HAP-1 (cell line): ENCODE measurements around the gene EFR3B.

Source experiments
- DNase-seq, 2 experiments: peaks; one replicate each; pipeline ENCODE4 v3.0.0-alpha.2; 2016 to 2020; ENCODE audit warnings: low spot score in 2 of 2
- H3K27me3 ChIP-seq: fragments of 250-450 bp; sonication (Bioruptor Pico); 2 replicates; pipeline ENCODE4 v1.5.1; 2020; ENCODE audit warnings: low read depth, mild to moderate bottlenecking, moderate library complexity
- H3K36me3 ChIP-seq: fragments of 250-450 bp; sonication (Bioruptor Pico); replicated peaks from 2 replicates; pipeline ENCODE4 v1.5.1; 2020; ENCODE audit warnings: mild to moderate bottlenecking
- H3K4me1 ChIP-seq: fragments of 250-450 bp; sonication (Bioruptor Pico); 2 replicates; pipeline ENCODE4 v1.5.1; 2020; ENCODE audit warnings: mild to moderate bottlenecking
- H3K4me3 ChIP-seq: fragments of 250-450 bp; sonication (Bioruptor Pico); 2 replicates; pipeline ENCODE4 v1.5.1; 2020; ENCODE audit warnings: mild to moderate bottlenecking, moderate library complexity
- H3K9me3 ChIP-seq: fragments of 250-450 bp; sonication (Bioruptor Pico); 2 replicates; pipeline ENCODE4 v1.5.1; 2020; ENCODE audit warnings: mild to moderate bottlenecking, moderate library complexity
- in situ Hi-C: fragments of 300-500 bp; cut with MboI; formaldehyde crosslinking; loops from 3 replicates; pipeline ENCODE4 v1.14.3; 2020; ENCODE audit warnings: low sequenced_read_pairs, inconsistent platforms, mixed read lengths

EFR3B gene

GRCh38 chr2:25072606-25073005 is 30.7 kb downstream of the EFR3B start:
- in situ Hi-C loops = no loop called here
- no peaks in the 10 kb centered on the region for H3K36me3 ChIP-seq
- no peaks in the 10 kb centered on the region for H3K27me3 ChIP-seq

DNA sequence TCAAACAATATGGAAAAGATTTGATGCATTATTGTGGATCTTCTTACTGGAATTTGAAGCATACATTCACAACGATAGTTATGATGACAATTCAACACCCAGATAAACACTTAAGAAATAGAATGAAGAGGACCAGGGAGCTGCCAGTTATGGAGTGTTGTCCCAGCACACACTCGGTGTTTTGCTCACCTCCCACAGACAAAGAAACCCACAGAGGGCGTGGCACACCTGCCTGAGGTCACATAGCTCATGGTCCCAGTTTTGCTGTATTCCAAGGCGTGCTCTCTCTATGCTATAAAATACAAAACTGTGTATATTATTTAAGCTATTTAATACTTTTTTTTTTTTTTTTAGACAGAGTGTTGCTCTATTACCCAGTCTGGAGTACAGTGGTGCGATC is 31.1 kb downstream of the EFR3B start:
- Histone ChIP-seq H3K36me3 (no peaks in the 10 kb centered on the region), H3K4me1 (peaks cover 17% of the 10 kb centered on the region), H3K4me3 (no peak overlapping the region), H3K27me3 (no peaks in the 10 kb centered on the region), H3K9me3 (no peaks in the 10 kb centered on the region)
- no peak for DNase-seq
- in situ Hi-C loops = no loop called here

More at GRCh38 chr2:25072606-25073005, 30.7 kb downstream of the EFR3B start:
- H3K9me3 ChIP-seq = no peaks in the 10 kb centered on the region
- H3K4me1 ChIP-seq = peaks cover 17% of the 10 kb centered on the region
- DNase-seq = peak; percentile 50 to 52
- no peak overlapping the region for H3K4me3 ChIP-seq

- DNase-seq = no peak
- H3K27me3 ChIP-seq = no peaks in the 10 kb centered on the region
- in situ Hi-C loops = no loop called here
- H3K36me3 ChIP-seq = no peaks in the 10 kb centered on the region
- H3K4me1 ChIP-seq = peaks cover 17% of the 10 kb centered on the region
- H3K9me3 ChIP-seq = no peaks in the 10 kb centered on the region
- H3K4me3 ChIP-seq = no peak overlapping the region
Measured at GRCh38 chr2:25073914-25074313, 32.0 kb downstream of the EFR3B start.

DNA sequence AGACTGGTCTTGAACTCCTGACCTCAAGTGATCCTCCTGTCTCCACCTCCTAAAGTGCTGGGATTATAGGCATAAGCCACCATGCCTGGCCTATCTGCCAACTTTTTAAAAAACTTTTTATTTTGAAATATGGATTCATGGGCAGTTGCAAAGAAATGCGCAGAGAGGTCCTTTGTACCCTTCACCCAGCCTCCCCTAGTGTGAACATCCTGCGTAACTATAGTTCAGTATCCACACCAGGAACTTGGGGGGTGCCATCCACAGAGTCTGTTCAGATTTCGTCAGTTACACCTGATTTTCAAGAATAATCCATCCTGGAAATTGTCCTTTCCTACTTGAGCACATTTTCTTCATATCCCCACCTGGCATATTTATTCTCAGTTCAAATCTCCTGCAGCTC is 33.0 kb downstream of the EFR3B start:
- Histone ChIP-seq H3K36me3 (no peaks in the 10 kb centered on the region), H3K4me1 (peaks cover 17% of the 10 kb centered on the region), H3K4me3 (no peak overlapping the region), H3K9me3 (no peaks in the 10 kb centered on the region), H3K27me3 (no peaks in the 10 kb centered on the region)
- in situ Hi-C loops = no loop called here
- no peak for DNase-seq

DNA sequence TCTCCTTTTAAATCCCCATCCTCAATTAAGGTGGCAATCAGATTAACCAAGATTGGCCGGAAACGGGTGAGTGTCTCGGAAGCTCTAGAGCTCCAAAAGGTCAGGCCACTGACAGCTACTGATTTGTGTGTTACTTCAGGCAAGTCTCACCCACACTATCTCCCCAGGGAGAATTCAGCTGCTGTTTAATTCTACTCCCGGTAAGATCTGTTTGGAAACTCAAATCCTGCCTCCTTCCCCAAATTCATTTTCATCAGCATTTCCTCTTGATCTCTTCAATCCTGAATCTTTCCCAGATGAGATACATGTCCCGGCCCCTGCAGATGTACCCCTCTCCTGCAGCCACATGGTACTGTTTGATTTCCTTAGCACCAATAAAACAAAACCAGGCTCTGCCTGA is 34.9 kb downstream of the EFR3B start:
- in situ Hi-C loops = no loop called here
- Histone ChIP-seq H3K4me3 (no peak overlapping the region), H3K9me3 (no peaks in the 10 kb centered on the region), H3K27me3 (peaks cover 6% of the 10 kb centered on the region; the same call in 1 of the 2 replicates), H3K36me3 (no peaks in the 10 kb centered on the region), H3K4me1 (peaks cover 17% of the 10 kb centered on the region)
- DNase-seq = peak; percentile 25 to 28

- Histone ChIP-seq H3K4me3 (no peak overlapping the region), H3K27me3 (peaks cover 10% of the 10 kb centered on the region; the same call in 1 of the 2 replicates), H3K36me3 (no peaks in the 10 kb centered on the region), H3K9me3 (no peaks in the 10 kb centered on the region), H3K4me1 (peaks cover 11% of the 10 kb centered on the region)
- DNase-seq = no peak
- in situ Hi-C loops = no loop called here
Measured at GRCh38 chr2:25077789-25078169, 35.9 kb downstream of the EFR3B start.

GRCh38 chr2:25078170-25079049 is 36.5 kb downstream of the EFR3B start:
- Histone ChIP-seq H3K27me3 (peaks cover 10% of the 10 kb centered on the region; the same call in 1 of the 2 replicates), H3K4me1 (peaks cover 7% of the 10 kb centered on the region), H3K36me3 (no peaks in the 10 kb centered on the region), H3K9me3 (no peaks in the 10 kb centered on the region), H3K4me3 (no peak overlapping the region)
- in situ Hi-C loops = no loop called here
- DNase-seq = no peak

GRCh38 chr2:25079050-25079635 is 37.3 kb downstream of the EFR3B start:
- H3K36me3 ChIP-seq = no peaks in the 10 kb centered on the region
- H3K27me3 ChIP-seq = peaks cover 10% of the 10 kb centered on the region; the same call in 1 of the 2 replicates
- H3K4me1 ChIP-seq = peaks cover 7% of the 10 kb centered on the region
- no peak overlapping the region for H3K4me3 ChIP-seq
- no peaks in the 10 kb centered on the region for H3K9me3 ChIP-seq
- no peak for DNase-seq
- in situ Hi-C loops = no loop called here

GRCh38 chr2:25081237-25081790 is 39.4 kb downstream of the EFR3B start:
- Histone ChIP-seq H3K27me3 (peaks cover 10% of the 10 kb centered on the region; the same call in 1 of the 2 replicates), H3K9me3 (no peaks in the 10 kb centered on the region), H3K4me3 (no peak overlapping the region), H3K4me1 (peaks cover 6% of the 10 kb centered on the region), H3K36me3 (no peaks in the 10 kb centered on the region)
- in situ Hi-C loops = no loop called here
- DNase-seq = no peak

DNA sequence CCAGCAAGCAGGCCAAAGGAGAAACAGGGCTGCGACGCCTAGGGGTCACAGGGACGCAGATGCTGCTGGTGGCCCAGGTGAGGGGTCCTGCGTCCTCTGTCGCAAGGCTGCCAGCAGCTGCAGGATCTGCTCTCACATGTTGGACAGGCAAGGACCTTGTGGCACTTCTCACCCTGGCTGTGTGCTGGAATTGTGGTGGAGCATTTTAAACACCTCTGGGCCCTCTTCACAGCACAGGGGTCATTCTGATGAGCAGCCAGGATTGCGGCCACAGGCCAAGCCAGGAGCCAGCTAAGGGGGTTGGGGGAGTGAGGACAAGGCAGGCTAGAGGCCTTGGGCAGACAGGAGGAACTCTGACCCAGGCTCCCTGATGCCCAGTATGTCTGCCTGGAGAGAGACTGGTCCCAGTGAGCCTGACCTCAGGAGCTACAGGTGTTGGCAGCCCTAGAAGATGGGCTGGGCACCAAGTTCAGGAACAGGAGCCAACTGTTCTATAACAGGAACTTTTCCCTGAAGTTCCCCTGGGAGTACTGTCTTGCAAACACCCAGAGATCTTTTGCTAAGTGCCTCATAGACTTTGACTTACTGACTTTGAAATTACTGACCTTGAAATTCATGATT is 40.2 kb downstream of the EFR3B start:
- Histone ChIP-seq H3K4me3 (no peak overlapping the region), H3K4me1 (no peaks in the 10 kb centered on the region), H3K27me3 (peaks cover 10% of the 10 kb centered on the region; the same call in 1 of the 2 replicates), H3K36me3 (no peaks in the 10 kb centered on the region), H3K9me3 (no peaks in the 10 kb centered on the region)
- in situ Hi-C loops = no loop called here
- no peak for DNase-seq

- H3K4me3 ChIP-seq = no peak overlapping the region
- peaks cover 22% of the 10 kb centered on the region for H3K4me1 ChIP-seq
- no peaks in the 10 kb centered on the region for H3K9me3 ChIP-seq
- DNase-seq = no peak
- H3K27me3 ChIP-seq = peaks cover 5% of the 10 kb centered on the region; the same call in 1 of the 2 replicates
- H3K36me3 ChIP-seq = no peaks in the 10 kb centered on the region
- in situ Hi-C loops = no loop called here
Measured at GRCh38 chr2:25085761-25086560, 44.1 kb downstream of the EFR3B start.

DNA sequence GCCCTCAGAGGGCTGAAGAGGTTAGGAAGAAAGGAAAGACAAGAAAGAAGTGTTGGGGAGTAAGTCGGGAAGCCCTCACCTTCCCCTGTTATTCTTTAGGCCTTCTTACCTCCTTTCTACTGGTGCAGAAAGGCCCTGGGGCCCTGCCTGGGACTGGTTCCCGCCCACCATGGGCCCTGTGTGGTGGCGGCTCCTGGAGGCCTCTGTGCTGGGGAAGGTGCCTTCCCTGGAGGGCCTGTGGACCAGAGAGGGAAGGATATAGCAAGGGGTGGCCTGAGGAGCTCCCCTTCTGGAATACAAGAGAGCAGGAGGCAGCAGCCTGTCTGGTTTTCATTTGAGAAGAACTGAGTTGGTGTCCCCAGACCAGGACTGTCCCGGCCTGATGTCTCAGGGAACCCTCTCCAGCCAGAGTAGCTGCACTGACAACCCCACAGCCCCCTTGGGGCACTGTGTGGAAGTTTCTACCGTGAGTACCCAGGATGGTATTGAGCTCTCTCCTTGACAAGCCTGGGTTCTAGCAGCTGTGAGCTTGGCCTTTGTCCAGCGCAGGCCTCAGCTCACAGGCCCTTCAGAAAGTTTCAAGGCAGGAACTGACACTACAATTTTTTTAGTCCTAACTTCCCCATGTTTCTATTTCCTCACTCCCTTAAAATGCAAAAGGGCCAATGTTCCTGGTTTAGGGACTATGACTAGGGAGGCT is 47.1 kb downstream of the EFR3B start:
- Histone ChIP-seq H3K27me3 (no peaks in the 10 kb centered on the region), H3K4me3 (no peak overlapping the region), H3K4me1 (peaks cover 22% of the 10 kb centered on the region), H3K36me3 (no peaks in the 10 kb centered on the region), H3K9me3 (no peaks in the 10 kb centered on the region)
- in situ Hi-C loops = no loop called here
- peak in 1 of 2 experiments; percentile 36 for DNase-seq
